HEK293 (cell line): Measurements from ENCODE around the gene CDKAL1.

Experiments used
- CTCF ChIA-PET: fragments of 350-600 bp; formaldehyde crosslinking; extraction: SDS; loops from one replicate; lab custom pipeline; 2021; ENCODE audit warnings: antibody characterized with exemption; lab: Yijun Ruan, JAX
- POLR2A ChIA-PET: fragments of 300-600 bp; formaldehyde crosslinking; extraction: SDS; loops from one replicate; lab custom pipeline; 2020; ENCODE audit warnings: antibody characterized with exemption, inconsistent platforms; lab: Yijun Ruan, JAX
- H3K27ac ChIP-seq: fragments of 200-500 bp; sonication (Bioruptor generic); 2 replicates; pipeline ENCODE4 v1.5.1; 2014; ENCODE audit warnings: low read depth, low read length, control low read depth, inconsistent platforms; ENCODE audit errors: extremely low read depth
- H3K36me3 ChIP-seq, 2 experiments: fragments of 200-500 bp in 1 of 2; sonication (Bioruptor generic) in 1 of 2; 1 replicate in 1 of 2; 2 replicates in 1 of 2; pipeline ENCODE4 v1.5.1; 2014 to 2017; ENCODE audit warnings: inconsistent platforms in 2 of 2, low read length in 2 of 2; ENCODE audit not compliant: control insufficient read depth in 2 of 2, insufficient read depth in 1 of 2
- H3K4me1 ChIP-seq: fragments of 200-500 bp; sonication (Bioruptor generic); 2 replicates; pipeline ENCODE4 v1.5.1; 2014; ENCODE audit warnings: mild to moderate bottlenecking, low read length, inconsistent platforms; ENCODE audit not compliant: control insufficient read depth, insufficient read depth
- H3K4me3 ChIP-seq: 2 replicates; pipeline ENCODE4 v1.5.1; 2011; ENCODE audit warnings: low read depth, mild to moderate bottlenecking, control low read depth, low read length, moderate library complexity
- H3K9me3 ChIP-seq: fragments of 200-500 bp; sonication (Bioruptor generic); 2 replicates; pipeline ENCODE4 v1.5.1; 2014; ENCODE audit warnings: low read depth, low read length, inconsistent platforms; ENCODE audit not compliant: control insufficient read depth, insufficient read depth
- ATF2 ChIP-seq: fragments of 450-650 bp; formaldehyde crosslinking; IDR thresholded peaks from 2 replicates; pipeline ENCODE4 v1.5.1; 2016; ENCODE audit warnings: missing biosample characterization, missing genetic modification characterization, low read depth
- EGR2 ChIP-seq: fragments of 450-650 bp; formaldehyde crosslinking; IDR thresholded peaks from 2 replicates; pipeline ENCODE4 v1.5.1; 2016; ENCODE audit warnings: low read depth, missing biosample characterization, missing genetic modification characterization
- HOXA7 ChIP-seq: sonication (generic); formaldehyde crosslinking; IDR thresholded peaks from 2 replicates; pipeline ENCODE4 v1.8.1; 2022; ENCODE audit warnings: missing genetic modification reagents, borderline replicate concordance
- KLF17 ChIP-seq: fragments of 450-650 bp; formaldehyde crosslinking; IDR thresholded peaks from 2 replicates; pipeline ENCODE4 v1.5.1; 2016; ENCODE audit warnings: missing biosample characterization, missing genetic modification characterization
- PRDM1 ChIP-seq: fragments of 450-650 bp; formaldehyde crosslinking; IDR thresholded peaks from 2 replicates; pipeline ENCODE4; 2016; ENCODE audit warnings: missing biosample characterization, missing genetic modification characterization
- REST ChIP-seq: fragments of 450-650 bp; formaldehyde crosslinking; IDR thresholded peaks from 2 replicates; pipeline ENCODE4 v1.5.1; 2016; ENCODE audit warnings: missing biosample characterization, missing genetic modification characterization
- SCRT1 ChIP-seq: fragments of 450-650 bp; formaldehyde crosslinking; IDR thresholded peaks from 2 replicates; pipeline ENCODE4 v1.5.1; 2016; ENCODE audit warnings: missing biosample characterization, missing genetic modification characterization, borderline replicate concordance
- YY1 ChIP-seq: fragments of 450-650 bp; formaldehyde crosslinking; IDR thresholded peaks from 2 replicates; pipeline ENCODE4 v1.5.1; 2018; ENCODE audit warnings: missing biosample characterization, missing genetic modification characterization
- ZBTB8A ChIP-seq: fragments of 450-650 bp; formaldehyde crosslinking; IDR thresholded peaks from 2 replicates; pipeline ENCODE4 v1.5.1; 2016; ENCODE audit warnings: missing biosample characterization, missing genetic modification characterization
- ZFP37 ChIP-seq: fragments of 450-650 bp; formaldehyde crosslinking; IDR thresholded peaks from 2 replicates; pipeline ENCODE4 v1.5.1; 2016; ENCODE audit warnings: missing biosample characterization, missing genetic modification characterization
- ZNF211 ChIP-seq: fragments of 450-650 bp; formaldehyde crosslinking; IDR thresholded peaks from 2 replicates; pipeline ENCODE4 v1.5.1; 2016; ENCODE audit warnings: low read depth, missing biosample characterization, missing genetic modification characterization
- ZNF24 ChIP-seq: fragments of 450-650 bp; formaldehyde crosslinking; IDR thresholded peaks from 2 replicates; pipeline ENCODE4 v1.5.1; 2016; ENCODE audit warnings: missing biosample characterization, missing genetic modification characterization
- ZNF248 ChIP-seq: fragments of 450-650 bp; formaldehyde crosslinking; IDR thresholded peaks from 2 replicates; pipeline ENCODE4 v1.5.1; 2017; ENCODE audit warnings: missing biosample characterization, missing genetic modification characterization
- ZNF280C ChIP-seq: fragments of 450-650 bp; formaldehyde crosslinking; IDR thresholded peaks from 2 replicates; pipeline ENCODE4 v1.5.1; 2016; ENCODE audit warnings: missing biosample characterization, missing genetic modification characterization
- ZNF324 ChIP-seq: fragments of 450-650 bp; formaldehyde crosslinking; IDR thresholded peaks from 2 replicates; pipeline ENCODE4 v1.5.1; 2016; ENCODE audit warnings: missing biosample characterization, missing genetic modification characterization
- ZNF362 ChIP-seq: fragments of 450-650 bp; formaldehyde crosslinking; IDR thresholded peaks from 2 replicates; pipeline ENCODE4 v1.5.1; 2016; ENCODE audit warnings: missing biosample characterization, missing genetic modification characterization
- ZNF416 ChIP-seq: fragments of 450-650 bp; formaldehyde crosslinking; IDR thresholded peaks from 2 replicates; pipeline ENCODE4 v1.5.1; 2016; ENCODE audit warnings: missing biosample characterization, missing genetic modification characterization
- ZNF423 ChIP-seq: fragments of 450-650 bp; formaldehyde crosslinking; IDR thresholded peaks from 2 replicates; pipeline ENCODE4 v1.5.1; 2016; ENCODE audit warnings: missing biosample characterization, missing genetic modification characterization
- ZNF558 ChIP-seq: fragments of 450-650 bp; formaldehyde crosslinking; IDR thresholded peaks from 2 replicates; pipeline ENCODE4 v1.5.1; 2016; ENCODE audit warnings: missing biosample characterization, missing genetic modification characterization
- ZNF560 ChIP-seq: fragments of 450-650 bp; formaldehyde crosslinking; IDR thresholded peaks from 2 replicates; pipeline ENCODE4 v1.5.1; 2017; ENCODE audit warnings: missing biosample characterization, missing genetic modification characterization, borderline replicate concordance
- ZNF704 ChIP-seq: fragments of 450-650 bp; formaldehyde crosslinking; IDR thresholded peaks from 2 replicates; pipeline ENCODE4 v1.5.1; 2016; ENCODE audit warnings: missing biosample characterization, missing genetic modification characterization
- ZNF768 ChIP-seq: fragments of 450-650 bp; formaldehyde crosslinking; IDR thresholded peaks from 2 replicates; pipeline ENCODE4 v1.5.1; 2018; ENCODE audit warnings: missing biosample characterization, mild to moderate bottlenecking, missing genetic modification characterization
- ZNF837 ChIP-seq: fragments of 450-650 bp; formaldehyde crosslinking; IDR thresholded peaks from 2 replicates; pipeline ENCODE4 v1.5.1; 2016; ENCODE audit warnings: missing biosample characterization, missing genetic modification characterization
- ZNF843 ChIP-seq: fragments of 450-650 bp; formaldehyde crosslinking; IDR thresholded peaks from 2 replicates; pipeline ENCODE4 v1.5.1; 2016; ENCODE audit warnings: missing biosample characterization, missing genetic modification characterization
- ZSCAN18 ChIP-seq: fragments of 450-650 bp; formaldehyde crosslinking; IDR thresholded peaks from 2 replicates; pipeline ENCODE4 v1.5.1; 2016; ENCODE audit warnings: missing biosample characterization, missing genetic modification characterization
- ZSCAN23 ChIP-seq: fragments of 450-650 bp; formaldehyde crosslinking; IDR thresholded peaks from 2 replicates; pipeline ENCODE4 v1.5.1; 2016; ENCODE audit warnings: missing biosample characterization, missing genetic modification characterization

Gene CDKAL1

GRCh38 chr6:21158873-21159272 is 624.6 kb downstream of the CDKAL1 start:
- no peak overlapping the region for H3K4me3 ChIP-seq
- TF ChIP-seq ZSCAN18 (tag by site-specific recombination) (no peak), ZNF837 (tag by site-specific recombination) (no peak), HOXA7 (CRISPR knock-in tag) (no peak), SCRT1 (tag by site-specific recombination) (no peak), ATF2 (tag by site-specific recombination) (no peak), ZNF704 (tag by site-specific recombination) (no peak), ZNF280C (tag by site-specific recombination) (no peak), ZNF211 (no peak), ZNF248 (no peak), ZNF24 (tag by site-specific recombination) (no peak), ZNF560 (tag by site-specific recombination) (no peak), ZNF558 (no peak), ZNF416 (tag by site-specific recombination) (no peak), ZSCAN23 (tag by site-specific recombination) (no peak), ZNF423 (tag by site-specific recombination) (no peak), ZNF843 (no peak), EGR2 (no peak), ZNF324 (tag by site-specific recombination) (no peak), PRDM1 (tag by site-specific recombination) (no peak), ZNF362 (tag by site-specific recombination) (no peak)
- no peaks in the 10 kb centered on the region for H3K9me3 ChIP-seq
- H3K36me3 ChIP-seq: no peaks in the 10 kb centered on the region
- ChIA-PET CTCF (interaction anchor here (0.7 kb wide), 1 partner anchor 33 kb away, joined by 6 read pairs; no protein-coding TSS in a partner anchor), POLR2A (no interaction called here)
- peaks cover 12% of the 10 kb centered on the region; the same call in 1 of the 2 replicates for H3K4me1 ChIP-seq
- H3K27ac ChIP-seq: no peak overlapping the region

- Histone ChIP-seq H3K36me3 (no peaks in the 10 kb centered on the region), H3K9me3 (no peaks in the 10 kb centered on the region), H3K27ac (no peak overlapping the region), H3K4me1 (peaks cover 12% of the 10 kb centered on the region; the same call in 1 of the 2 replicates), H3K4me3 (no peak overlapping the region)
- ChIA-PET POLR2A (no interaction called here), CTCF (no interaction called here)
- no peak for TF ChIP-seq ZFP37 (tag by site-specific recombination)
- TF ChIP-seq KLF17 (tag by site-specific recombination): no peak
- TF ChIP-seq ZBTB8A (tag by site-specific recombination): no peak
- no peak for TF ChIP-seq ZNF768 (tag by site-specific recombination)
- TF ChIP-seq YY1 (tag by site-specific recombination): no peak
- TF ChIP-seq REST (tag by site-specific recombination): no peak
- no peak for TF ChIP-seq ZNF211
Measured at GRCh38 chr6:21159465-21159864, 625.2 kb downstream of the CDKAL1 start.
